PC-3 (cell line): ENCODE measurements around the gene SARM1.

ENCODE experiments used
- EZH2 ChIP-seq: fragments of 300-600 bp; sonication (generic); IDR thresholded peaks from one replicate; pipeline ENCODE4 v1.6.1; 2017; ENCODE audit warnings: antibody characterized with exemption, mild to moderate bottlenecking, low read length; ENCODE audit not compliant: unreplicated experiment
- EZH2phosphoT487 ChIP-seq: fragments of 300-600 bp; sonication (generic); IDR thresholded peaks from 2 replicates; pipeline ENCODE4 v1.6.1; 2018; ENCODE audit warnings: mild to moderate bottlenecking, antibody characterized with exemption, low read length, borderline replicate concordance
- TF ChIP-seq, protein P1 (sequence below): fragments of 300-600 bp; sonication (generic); conservative IDR thresholded peaks from 2 replicates; pipeline ENCODE4 v1.5.1; 2017; ENCODE audit warnings: antibody characterized with exemption, low read depth, mild to moderate bottlenecking, low read length

DNA sequence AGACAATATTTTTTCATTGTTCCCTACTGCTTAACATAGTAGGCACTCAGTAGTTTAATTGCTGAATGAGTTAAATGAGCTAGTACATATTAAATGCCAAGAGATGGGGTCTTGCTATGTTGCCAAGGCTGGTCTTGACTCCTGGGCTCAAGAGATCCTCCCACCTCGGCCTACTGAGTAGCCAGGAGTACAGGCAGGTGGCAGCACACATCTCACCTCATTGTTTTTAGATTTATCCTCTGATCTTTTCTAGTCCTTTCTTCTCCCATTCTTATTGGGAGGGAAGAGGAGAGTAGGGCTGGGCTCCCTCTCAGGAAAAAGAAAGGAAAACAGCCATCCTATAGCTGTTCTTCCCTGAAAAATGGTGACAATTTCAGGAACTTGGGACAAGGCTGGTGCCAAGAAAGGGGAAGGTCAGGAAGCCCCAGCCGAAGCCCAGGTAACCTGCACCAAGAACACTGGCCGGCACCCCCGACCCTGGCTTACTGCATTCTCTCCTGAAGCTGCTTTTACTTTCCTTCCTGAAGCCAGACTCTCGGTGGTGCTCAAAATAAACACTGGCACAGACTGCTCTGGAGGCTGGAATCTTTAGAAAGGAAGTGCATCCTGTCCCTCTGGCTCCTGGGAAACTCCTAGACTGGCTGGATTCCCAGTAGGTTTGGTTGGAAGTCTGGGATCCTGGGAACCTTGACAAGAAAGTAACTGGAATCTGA, 33.3 kb upstream of the SARM1 start:
- TF ChIP-seq, protein P1, sequence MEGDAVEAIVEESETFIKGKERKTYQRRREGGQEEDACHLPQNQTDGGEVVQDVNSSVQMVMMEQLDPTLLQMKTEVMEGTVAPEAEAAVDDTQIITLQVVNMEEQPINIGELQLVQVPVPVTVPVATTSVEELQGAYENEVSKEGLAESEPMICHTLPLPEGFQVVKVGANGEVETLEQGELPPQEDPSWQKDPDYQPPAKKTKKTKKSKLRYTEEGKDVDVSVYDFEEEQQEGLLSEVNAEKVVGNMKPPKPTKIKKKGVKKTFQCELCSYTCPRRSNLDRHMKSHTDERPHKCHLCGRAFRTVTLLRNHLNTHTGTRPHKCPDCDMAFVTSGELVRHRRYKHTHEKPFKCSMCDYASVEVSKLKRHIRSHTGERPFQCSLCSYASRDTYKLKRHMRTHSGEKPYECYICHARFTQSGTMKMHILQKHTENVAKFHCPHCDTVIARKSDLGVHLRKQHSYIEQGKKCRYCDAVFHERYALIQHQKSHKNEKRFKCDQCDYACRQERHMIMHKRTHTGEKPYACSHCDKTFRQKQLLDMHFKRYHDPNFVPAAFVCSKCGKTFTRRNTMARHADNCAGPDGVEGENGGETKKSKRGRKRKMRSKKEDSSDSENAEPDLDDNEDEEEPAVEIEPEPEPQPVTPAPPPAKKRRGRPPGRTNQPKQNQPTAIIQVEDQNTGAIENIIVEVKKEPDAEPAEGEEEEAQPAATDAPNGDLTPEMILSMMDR, result no peak
- TF ChIP-seq EZH2phosphoT487 (no peak), EZH2 (no peak)
